GM10847 (cell line): ENCODE measurements around the gene IARS1.

Source experiments
- POLR2A ChIP-seq: IDR thresholded peaks from 2 replicates; pipeline ENCODE4 v1.6.1; 2011; ENCODE audit not compliant: insufficient read length; ENCODE audit errors: extremely low read depth

The IARS1 gene

DNA sequence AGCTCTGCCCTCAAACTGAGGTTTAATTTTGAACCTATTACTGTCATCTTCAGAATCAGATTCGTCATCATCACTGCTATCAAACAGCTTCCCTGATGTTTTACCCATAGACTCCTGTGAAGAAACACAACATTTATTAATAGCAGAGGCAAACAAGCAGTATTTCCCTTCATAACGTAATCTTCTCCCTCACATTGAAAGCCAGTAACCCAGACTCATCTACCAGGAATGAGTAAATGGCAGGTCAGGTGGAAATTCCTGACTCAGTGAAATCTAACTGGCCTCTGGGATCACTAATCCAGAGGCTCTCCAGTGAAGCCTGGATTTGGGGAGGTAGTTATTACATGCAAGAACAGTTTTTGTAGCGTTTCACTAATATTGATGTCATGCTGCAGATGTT, 17.1 kb upstream of the IARS1 start:
- no peak for TF ChIP-seq POLR2A

DNA sequence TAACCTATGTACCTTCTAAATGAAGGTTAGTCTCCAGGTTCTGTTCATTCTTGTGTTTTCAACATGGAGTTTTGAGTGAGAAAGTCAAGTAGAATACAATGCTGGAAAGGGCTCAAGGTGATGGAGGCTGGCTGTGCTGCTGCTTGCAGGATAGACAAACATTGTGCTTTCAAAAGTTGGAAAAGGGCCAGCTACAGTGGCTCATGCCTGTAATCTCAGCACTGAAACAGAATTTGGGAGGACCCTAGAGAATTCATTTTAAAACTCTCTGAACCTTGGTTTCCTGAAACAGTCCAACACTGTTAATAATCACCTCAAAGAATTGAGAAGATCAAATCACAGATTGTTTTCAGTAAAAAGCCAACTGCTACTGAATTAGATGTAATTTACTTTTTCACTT, 15.4 kb upstream of the IARS1 start:
- no peak for TF ChIP-seq POLR2A

DNA sequence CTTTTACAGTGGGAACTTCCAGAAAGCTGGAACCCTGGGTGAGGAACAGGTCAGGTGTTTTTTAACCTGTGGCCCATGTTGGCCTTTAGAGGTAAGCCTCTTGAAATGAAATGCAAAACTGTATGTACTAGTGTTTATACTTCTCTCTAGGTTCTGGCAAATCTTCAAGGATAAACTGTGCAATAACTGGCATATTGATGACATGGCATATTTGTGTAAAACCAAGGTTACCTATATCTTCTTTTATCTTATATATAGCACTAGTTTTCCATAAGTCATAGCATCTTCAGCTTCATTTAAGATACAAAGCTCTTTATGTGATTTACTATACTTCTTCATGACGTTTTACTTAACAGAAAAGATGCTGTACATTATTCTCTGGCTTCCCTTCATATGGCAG, 7.4 kb upstream of the IARS1 start:
- no peak for TF ChIP-seq POLR2A

DNA sequence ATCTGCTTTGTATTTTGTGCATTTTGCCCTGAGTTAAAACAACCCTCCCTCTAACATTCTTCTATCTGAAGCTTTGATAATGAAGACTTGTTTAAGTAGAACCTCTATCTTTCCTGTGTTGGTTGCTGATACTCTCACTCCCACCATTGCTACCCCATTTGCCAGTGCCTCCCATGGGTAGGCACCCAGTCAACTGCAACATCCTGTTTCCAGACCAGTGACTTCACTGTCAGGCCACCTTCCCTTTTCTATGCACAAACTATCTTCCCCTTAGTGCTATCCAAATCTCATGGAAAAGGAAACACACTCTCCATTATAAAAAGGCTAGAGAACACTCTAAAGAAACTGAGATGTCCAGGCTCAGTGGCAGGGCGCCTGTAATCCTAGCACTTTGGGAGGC, 5.6 kb upstream of the IARS1 start:
- TF ChIP-seq POLR2A, result no peak

- no peak for TF ChIP-seq POLR2A
Observed at GRCh38 chr9:92298036-92298435, 4.5 kb upstream of the IARS1 start.

- TF ChIP-seq POLR2A, result no peak
Observed at GRCh38 chr9:92297611-92298010, 4.1 kb upstream of the IARS1 start.

- no peak for TF ChIP-seq POLR2A
Observed at GRCh38 chr9:92295827-92296258, 2.3 kb upstream of the IARS1 start.

- no peak for TF ChIP-seq POLR2A
Observed at GRCh38 chr9:92295240-92295790, 1.8 kb upstream of the IARS1 start.

- no peak for TF ChIP-seq POLR2A
Observed at GRCh38 chr9:92294297-92294676, 790 bp upstream of the IARS1 start.

DNA sequence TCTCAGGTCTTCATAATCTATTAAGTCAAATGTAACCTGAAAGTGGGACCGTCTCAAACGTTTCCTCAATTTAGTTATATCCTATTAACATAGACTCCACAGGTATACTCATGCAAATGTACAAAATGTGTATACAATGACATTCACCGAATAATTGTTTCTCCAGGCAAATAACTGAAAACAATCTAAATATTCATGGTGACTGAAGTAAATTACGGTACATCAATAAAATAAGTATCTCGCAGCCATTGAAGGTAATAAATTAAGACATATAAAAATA, 482 bp downstream of the IARS1 start:
- no peak for TF ChIP-seq POLR2A

- no peak for TF ChIP-seq POLR2A
Observed at GRCh38 chr9:92292338-92293074, 991 bp downstream of the IARS1 start.

DNA sequence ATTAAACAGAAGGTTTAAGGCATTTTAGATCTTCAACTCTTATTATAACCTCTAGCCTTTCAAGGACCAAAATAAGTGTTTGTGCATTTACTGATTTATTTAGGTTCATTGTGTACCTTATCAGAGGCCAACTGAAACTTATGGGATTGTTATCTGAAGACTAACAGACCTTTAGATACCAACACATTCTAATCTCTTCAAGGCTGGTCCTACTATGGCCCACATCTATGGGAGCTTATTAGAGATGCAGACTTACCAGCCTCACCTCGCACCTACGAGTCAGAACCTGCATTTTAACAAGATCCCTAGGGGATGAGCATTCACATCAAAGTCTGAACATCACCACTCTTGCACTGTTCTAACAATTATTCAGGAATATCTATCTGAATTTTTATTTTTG, 1.9 kb downstream of the IARS1 start:
- TF ChIP-seq POLR2A, result no peak

GRCh38 chr9:92290785-92291429, 2.6 kb downstream of the IARS1 start:
- TF ChIP-seq POLR2A, result no peak

GRCh38 chr9:92289708-92290390, 3.6 kb downstream of the IARS1 start:
- TF ChIP-seq POLR2A, result no peak

DNA sequence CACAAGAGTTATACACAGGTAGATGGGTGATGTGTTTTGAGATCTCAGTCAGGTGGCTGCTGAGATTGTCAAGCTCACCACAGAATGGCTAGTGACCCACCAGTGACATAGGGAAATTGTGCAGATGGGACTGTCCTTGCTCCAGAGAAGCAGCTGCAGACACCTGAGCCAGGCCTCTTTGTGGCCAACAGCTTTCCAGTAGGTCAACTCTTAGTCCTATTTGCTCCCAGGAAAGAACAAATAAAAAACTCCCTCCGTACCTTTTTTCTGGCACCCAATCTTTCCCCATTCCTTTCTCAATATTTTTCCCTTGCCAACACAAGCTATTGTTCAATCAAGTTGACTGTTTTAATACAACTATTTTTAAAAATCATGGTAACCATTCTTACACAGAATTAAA, 14.2 kb downstream of the IARS1 start:
- TF ChIP-seq POLR2A, result no peak

DNA sequence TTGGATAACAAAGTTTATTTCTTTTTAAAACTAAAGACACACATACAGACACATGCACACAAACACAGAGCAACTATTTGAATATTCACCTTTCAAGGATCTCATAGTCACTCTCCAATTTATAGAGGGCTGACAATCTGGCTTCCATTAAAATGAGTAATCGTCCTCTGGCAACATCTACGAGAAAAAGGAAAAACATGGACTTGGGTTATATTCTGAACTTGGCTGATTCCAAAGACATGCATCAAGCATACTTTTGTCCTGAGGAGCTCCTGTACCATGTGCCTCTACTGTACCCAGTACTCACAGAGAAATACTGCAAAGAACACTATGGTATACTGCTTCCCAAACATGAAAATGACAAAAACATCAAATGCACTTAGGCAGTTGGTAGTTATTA, 15.4 kb downstream of the IARS1 start:
- TF ChIP-seq POLR2A, result no peak
